H7 (cell line): ENCODE results near the gene SSX2IP. TPM values are rescaled to one million over a fixed set of nuclear protein-coding genes. Genes with fewer than 3 reads are reported as not detected.

Source experiments
- DNase-seq: peaks from one replicate; pipeline ENCODE4 v3.0.0; 2012
- H3K27me3 ChIP-seq: 2 replicates; pipeline ENCODE4 v1.6.0; 2011; ENCODE audit warnings: mild to moderate bottlenecking, low read length; ENCODE audit not compliant: control insufficient read depth, insufficient read depth
- H3K36me3 ChIP-seq: replicated peaks from 2 replicates; pipeline ENCODE4 v1.5.1; 2011; ENCODE audit warnings: low read length; ENCODE audit not compliant: control insufficient read depth, insufficient read depth
- H3K4me3 ChIP-seq: 2 replicates; pipeline ENCODE4 v1.5.1; 2011; ENCODE audit warnings: low read depth, mild to moderate bottlenecking, control low read depth, low read length, moderate library complexity; ENCODE audit not compliant: insufficient read depth
- total RNA-seq: library from RNA; depleted of rRNA; stranded (reverse); fragments of >200 nt; shearing (Covaris generic); gene quantifications from 2 replicates; pipeline ENCODE4 v1.2.3, GENCODE V29; 2014

The SSX2IP gene
- total RNA-seq, 1 experiment from 2014 or later = 18.0 TPM

GRCh38 chr1:84721152-84721551 is 30.9 kb upstream of the SSX2IP start:
- no peak overlapping the region for H3K4me3 ChIP-seq
- no peaks in the 10 kb centered on the region for H3K36me3 ChIP-seq
- H3K27me3 ChIP-seq = peaks cover 1% of the 10 kb centered on the region; the same call in 1 of the 2 replicates
- no peak for DNase-seq

DNA sequence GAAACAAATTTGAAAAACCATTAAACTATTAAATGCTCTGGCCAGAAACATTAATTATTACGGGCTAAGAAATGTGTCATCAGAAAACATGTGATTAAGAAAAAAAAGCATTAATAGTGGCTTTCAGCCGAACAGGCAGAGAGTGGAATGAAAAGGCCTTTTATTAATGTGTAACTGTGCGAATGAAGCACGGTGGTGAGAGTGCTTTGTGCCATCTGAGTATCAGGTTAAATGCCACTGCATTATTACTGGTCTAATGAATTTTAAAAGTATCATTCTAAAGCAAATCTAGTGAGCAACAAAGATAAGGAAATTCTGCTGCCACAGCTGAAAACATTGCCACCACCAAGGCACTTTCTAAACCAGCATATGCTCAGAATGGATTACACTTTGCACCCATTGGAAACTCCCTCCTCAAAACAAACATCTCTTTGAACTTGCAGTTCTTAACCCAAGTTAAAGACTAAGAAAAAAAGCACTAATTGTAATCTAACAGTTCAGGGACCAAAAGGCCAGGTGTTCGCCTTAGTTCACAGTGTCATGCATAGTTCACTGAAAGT is 30.0 kb upstream of the SSX2IP start:
- no peak for DNase-seq
- peaks cover 1% of the 10 kb centered on the region; the same call in 1 of the 2 replicates for H3K27me3 ChIP-seq
- H3K4me3 ChIP-seq = no peak overlapping the region
- no peaks in the 10 kb centered on the region for H3K36me3 ChIP-seq

GRCh38 chr1:84719543-84720217 is 29.4 kb upstream of the SSX2IP start:
- no peak overlapping the region for H3K4me3 ChIP-seq
- DNase-seq = no peak
- H3K36me3 ChIP-seq = no peaks in the 10 kb centered on the region
- H3K27me3 ChIP-seq = peaks cover 1% of the 10 kb centered on the region; the same call in 1 of the 2 replicates

- Histone ChIP-seq H3K36me3 (no peaks in the 10 kb centered on the region), H3K27me3 (no peaks in the 10 kb centered on the region), H3K4me3 (no peak overlapping the region)
- DNase-seq = no peak
Observed at GRCh38 chr1:84715342-84716019, 25.2 kb upstream of the SSX2IP start.

DNA sequence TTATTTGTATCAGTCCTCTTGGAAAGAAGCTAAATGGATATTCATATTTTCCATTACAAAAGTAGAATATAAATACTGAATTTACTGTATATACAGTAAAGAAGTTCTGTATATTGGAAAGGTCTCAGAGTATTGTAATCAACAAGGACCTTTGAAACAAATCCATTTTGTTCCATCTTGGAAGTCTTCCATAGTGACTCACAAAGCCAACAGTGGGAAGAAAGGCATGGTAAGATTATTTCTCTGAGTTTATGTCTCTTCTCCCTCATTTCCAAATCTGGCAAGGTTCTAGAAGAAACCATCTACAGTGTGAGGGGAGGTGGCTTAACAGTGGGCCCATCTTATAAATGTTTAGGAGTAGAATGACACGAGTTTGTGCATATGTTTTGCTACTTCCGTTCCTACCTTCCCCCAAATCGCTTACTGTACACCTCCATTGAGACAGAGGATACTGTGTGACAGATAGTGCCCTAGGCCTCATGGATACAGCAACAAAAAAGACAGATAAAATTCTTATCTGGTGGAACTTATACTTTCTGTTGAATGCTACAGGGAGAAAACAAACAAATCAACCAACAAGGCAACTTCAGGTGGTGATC is 22.1 kb upstream of the SSX2IP start:
- no peak for DNase-seq
- Histone ChIP-seq H3K36me3 (no peaks in the 10 kb centered on the region), H3K27me3 (no peaks in the 10 kb centered on the region), H3K4me3 (no peak overlapping the region)

- Histone ChIP-seq H3K36me3 (no peaks in the 10 kb centered on the region), H3K27me3 (no peaks in the 10 kb centered on the region), H3K4me3 (no peak overlapping the region)
- no peak for DNase-seq
Observed at GRCh38 chr1:84711869-84712268, 21.6 kb upstream of the SSX2IP start.

DNA sequence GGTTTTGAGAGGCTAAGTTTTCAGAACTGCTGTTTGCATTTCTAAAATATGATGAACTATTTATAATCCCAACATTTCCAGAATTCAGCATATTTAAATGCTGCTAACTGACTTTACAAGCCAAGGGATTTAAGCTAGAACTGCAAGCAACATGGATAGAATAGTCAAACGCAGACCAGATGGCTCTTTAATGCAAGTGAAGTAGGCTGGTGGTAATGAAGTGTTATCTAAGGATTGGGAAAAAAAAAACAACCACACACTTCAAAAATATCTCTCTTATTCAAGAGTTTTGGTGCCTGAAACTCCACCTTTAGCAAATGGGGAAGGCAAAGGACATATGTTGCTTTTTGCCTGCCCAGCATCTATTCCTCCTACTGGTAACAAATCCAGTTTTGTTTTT is 20.9 kb upstream of the SSX2IP start:
- no peaks in the 10 kb centered on the region for H3K36me3 ChIP-seq
- no peak for DNase-seq
- H3K27me3 ChIP-seq = no peaks in the 10 kb centered on the region
- H3K4me3 ChIP-seq = no peak overlapping the region

- no peak for DNase-seq
- Histone ChIP-seq H3K4me3 (no peak overlapping the region), H3K36me3 (no peaks in the 10 kb centered on the region), H3K27me3 (no peaks in the 10 kb centered on the region; the same call in 1 of the 2 replicates)
Observed at GRCh38 chr1:84709131-84709530, 18.9 kb upstream of the SSX2IP start.

GRCh38 chr1:84708031-84708430 is 17.8 kb upstream of the SSX2IP start:
- Histone ChIP-seq H3K4me3 (no peak overlapping the region), H3K27me3 (no peaks in the 10 kb centered on the region; the same call in 1 of the 2 replicates), H3K36me3 (no peaks in the 10 kb centered on the region)
- no peak for DNase-seq

DNA sequence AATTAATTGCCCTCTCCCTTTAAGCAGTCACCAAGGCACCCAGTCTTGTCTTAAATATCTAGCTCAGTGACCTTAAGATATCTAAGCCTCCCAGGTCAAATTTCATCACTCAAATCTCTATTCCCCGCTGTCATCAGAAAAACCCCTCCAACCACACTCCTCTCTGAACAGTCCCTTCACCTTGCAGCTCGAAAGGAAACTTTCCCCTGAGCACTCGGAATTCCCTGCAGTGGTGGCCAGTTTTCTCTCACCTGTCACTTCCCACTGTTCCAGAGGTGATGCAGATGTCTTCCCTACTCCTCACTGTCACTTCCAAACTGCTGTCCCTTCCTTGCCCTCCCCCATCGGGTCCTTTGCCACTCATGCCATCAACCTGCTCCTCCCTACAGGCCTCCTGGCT is 15.3 kb upstream of the SSX2IP start:
- H3K36me3 ChIP-seq = no peaks in the 10 kb centered on the region

GRCh38 chr1:84704872-84705417 is 14.7 kb upstream of the SSX2IP start:
- Histone ChIP-seq H3K27me3 (no peaks in the 10 kb centered on the region; the same call in 1 of the 2 replicates), H3K4me3 (no peak overlapping the region), H3K36me3 (no peaks in the 10 kb centered on the region)
- peak; percentile 19 for DNase-seq

More for the DNA sequence above, 15.3 kb upstream of the SSX2IP start:
- Histone ChIP-seq H3K27me3 (no peaks in the 10 kb centered on the region; the same call in 1 of the 2 replicates), H3K4me3 (no peak overlapping the region)
- DNase-seq = no peak

DNA sequence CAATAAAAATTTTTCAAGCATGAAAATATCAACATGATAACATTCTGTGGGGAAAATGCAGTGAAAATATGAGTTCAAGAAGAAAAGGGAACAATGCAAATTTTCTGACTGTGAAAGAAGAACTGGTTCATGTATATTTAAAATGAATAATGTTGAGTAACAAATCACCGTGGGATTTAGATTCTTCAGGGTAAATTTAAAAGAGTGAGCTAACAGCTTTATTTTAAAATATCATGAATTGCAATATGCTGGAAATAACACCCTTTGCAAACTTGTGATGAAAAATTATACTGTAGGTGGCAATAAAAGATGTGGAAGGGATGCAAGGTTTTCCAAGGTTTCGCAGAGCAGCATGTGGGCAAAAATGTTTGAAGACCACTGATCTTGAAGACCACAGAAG is 13.2 kb upstream of the SSX2IP start:
- no peak for DNase-seq
- Histone ChIP-seq H3K4me3 (no peak overlapping the region), H3K27me3 (no peaks in the 10 kb centered on the region; the same call in 1 of the 2 replicates), H3K36me3 (no peaks in the 10 kb centered on the region)

DNA sequence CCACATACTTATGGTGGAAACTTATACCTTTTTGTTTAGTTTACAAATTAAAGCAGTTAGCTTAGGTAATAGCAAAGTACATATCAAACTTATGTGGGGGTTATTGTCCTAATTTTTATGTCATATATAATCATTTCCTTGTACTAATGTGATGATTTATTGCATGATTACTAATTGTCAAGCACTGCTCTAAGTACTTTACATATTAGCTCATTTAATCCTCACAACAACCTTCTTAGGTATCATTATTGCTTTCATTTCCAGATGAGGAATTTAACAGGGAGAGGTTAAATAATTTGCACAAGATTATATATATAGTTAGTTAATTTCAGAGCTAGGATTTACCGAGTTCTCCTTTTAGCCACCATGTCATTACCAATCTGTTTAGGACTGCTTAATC is 11.9 kb upstream of the SSX2IP start:
- H3K27me3 ChIP-seq = no peaks in the 10 kb centered on the region; the same call in 1 of the 2 replicates
- H3K36me3 ChIP-seq = no peaks in the 10 kb centered on the region
- no peak for DNase-seq
- H3K4me3 ChIP-seq = no peak overlapping the region

DNA sequence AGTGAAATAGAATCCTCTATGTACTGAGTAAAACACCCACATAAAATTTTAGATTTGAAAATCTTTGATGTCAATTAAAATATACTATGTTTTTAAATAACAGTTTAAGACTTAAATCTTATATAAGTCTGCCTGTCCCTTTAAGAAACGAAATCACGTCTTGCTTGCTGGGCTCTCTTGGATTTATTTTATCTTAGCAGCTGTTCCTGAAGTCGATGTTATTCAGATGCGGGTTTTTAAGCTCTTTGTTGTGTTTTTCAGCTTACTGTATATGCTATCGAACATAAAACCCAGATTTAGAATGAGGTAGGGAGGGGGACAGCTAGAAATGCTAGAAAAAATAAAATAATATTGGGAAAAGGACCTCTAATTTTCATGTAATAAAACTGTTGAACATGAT is 11.1 kb upstream of the SSX2IP start:
- Histone ChIP-seq H3K36me3 (no peaks in the 10 kb centered on the region), H3K4me3 (no peak overlapping the region), H3K27me3 (no peaks in the 10 kb centered on the region; the same call in 1 of the 2 replicates)
- DNase-seq = no peak
